ENCODE results near the gene HEXIM2. TPM values are rescaled to one million over a fixed set of nuclear protein-coding genes. Genes with fewer than 3 reads are reported as not detected.
A peak's percentile ranks its signal among the peaks of the same experiment; 100 is the strongest.

HEXIM2 gene
- total RNA-seq, 3 donors from 2014 or later (not counting 1 experiment from before 2014, with no cell fraction given), result 4.1 to 5.3 (median 4.5) TPM

DNA sequence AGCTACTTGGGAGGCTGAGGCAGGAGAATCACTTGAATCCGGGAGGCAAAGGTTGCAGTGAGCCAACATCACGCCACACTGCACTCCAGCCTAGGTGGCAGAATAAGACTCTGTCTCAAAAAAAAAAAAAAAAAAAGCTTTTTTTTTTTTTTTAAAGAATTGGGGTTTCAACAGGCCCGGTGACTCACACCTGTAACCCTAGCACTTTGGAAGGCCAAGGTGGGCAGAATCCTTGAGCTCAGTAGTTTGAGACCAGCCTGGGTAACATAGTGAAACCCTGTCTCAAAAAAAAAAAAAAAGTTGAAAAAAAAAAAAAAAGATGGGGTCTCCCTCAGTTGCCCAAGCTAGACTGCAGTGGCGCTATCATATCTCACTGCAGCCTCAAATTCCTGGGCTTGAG is 6.6 kb upstream of the HEXIM2 start:
- H3K27me3 ChIP-seq (ENCODE audit: control insufficient read depth, insufficient read depth, low read length), result no peaks in the 10 kb centered on the region
- ATAC-seq, result peak in 1 of 3 donors; percentile 8
- Mint-ChIP-seq H3K4me1 (peaks cover 27 to 34% of the 10 kb centered on the region in 2 donors), H3K36me3 (no peaks in the 10 kb centered on the region), H3K9me3 (no peaks in the 10 kb centered on the region), H3K27me3 (ENCODE audit: low read depth in 2 of 2) (no peaks in the 10 kb centered on the region), H3K27ac (no peak overlapping the region), H3K4me3 (no peak overlapping the region)
- H3K4me1 ChIP-seq (ENCODE audit: control insufficient read depth, insufficient read depth, low read length), result peaks cover 19% of the 10 kb centered on the region
- peak in 1 of 2 donors; percentile 31 for DNase-seq
- intact Hi-C loops (cut with micrococcal nuclease), result no loop called here
- TF ChIP-seq, protein P1, sequence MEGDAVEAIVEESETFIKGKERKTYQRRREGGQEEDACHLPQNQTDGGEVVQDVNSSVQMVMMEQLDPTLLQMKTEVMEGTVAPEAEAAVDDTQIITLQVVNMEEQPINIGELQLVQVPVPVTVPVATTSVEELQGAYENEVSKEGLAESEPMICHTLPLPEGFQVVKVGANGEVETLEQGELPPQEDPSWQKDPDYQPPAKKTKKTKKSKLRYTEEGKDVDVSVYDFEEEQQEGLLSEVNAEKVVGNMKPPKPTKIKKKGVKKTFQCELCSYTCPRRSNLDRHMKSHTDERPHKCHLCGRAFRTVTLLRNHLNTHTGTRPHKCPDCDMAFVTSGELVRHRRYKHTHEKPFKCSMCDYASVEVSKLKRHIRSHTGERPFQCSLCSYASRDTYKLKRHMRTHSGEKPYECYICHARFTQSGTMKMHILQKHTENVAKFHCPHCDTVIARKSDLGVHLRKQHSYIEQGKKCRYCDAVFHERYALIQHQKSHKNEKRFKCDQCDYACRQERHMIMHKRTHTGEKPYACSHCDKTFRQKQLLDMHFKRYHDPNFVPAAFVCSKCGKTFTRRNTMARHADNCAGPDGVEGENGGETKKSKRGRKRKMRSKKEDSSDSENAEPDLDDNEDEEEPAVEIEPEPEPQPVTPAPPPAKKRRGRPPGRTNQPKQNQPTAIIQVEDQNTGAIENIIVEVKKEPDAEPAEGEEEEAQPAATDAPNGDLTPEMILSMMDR (IDR thresholded peaks at IDR 0.05), result no peak
- H3K27ac ChIP-seq (ENCODE audit: low read length), result no peak overlapping the region
- H3K4me3 ChIP-seq (ENCODE audit: low read length), result no peak overlapping the region
- no peaks in the 10 kb centered on the region for H3K9me3 ChIP-seq (ENCODE audit: control insufficient read depth, insufficient read depth, low read length)
- WGBS (ENCODE audit: insufficient coverage), result 80% methylated on average over 2 of the region's 4 CpGs
- peaks cover 3% of the 10 kb centered on the region for H3K36me3 ChIP-seq (ENCODE audit: control insufficient read depth, insufficient read depth, low read length)

DNA sequence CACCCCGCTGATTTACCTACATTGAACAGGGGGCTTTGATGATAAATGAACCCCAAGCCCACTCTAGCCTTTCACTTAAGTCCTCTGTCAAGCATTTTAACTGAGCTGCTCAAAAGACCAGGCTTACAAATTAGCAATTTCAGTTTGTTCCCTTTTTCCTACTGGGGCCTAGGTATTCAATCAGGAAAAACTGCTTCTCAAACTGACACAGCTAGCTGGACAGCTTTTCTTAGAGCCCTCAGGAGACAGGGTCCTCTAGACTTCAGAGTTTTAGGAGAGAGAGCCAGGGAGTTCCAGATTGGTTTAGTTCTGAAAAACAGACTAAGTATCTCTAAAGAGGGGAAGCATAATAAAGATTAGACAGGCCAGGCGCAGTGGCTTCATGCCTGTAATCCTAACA is 6.2 kb upstream of the HEXIM2 start:
- 97% methylated on average over 2 of the region's 2 CpGs for WGBS (ENCODE audit: insufficient coverage)
- DNase-seq, result no peak
- H3K4me1 Mint-ChIP-seq, result peaks cover 30 to 37% of the 10 kb centered on the region in 2 donors

GRCh38 chr17:45156242-45156641 is 5.4 kb upstream of the HEXIM2 start:
- Mint-ChIP-seq H3K27me3 (ENCODE audit: low read depth in 2 of 2) (no peaks in the 10 kb centered on the region), H3K4me1 (peaks cover 25 to 34% of the 10 kb centered on the region in 2 donors), H3K36me3 (no peaks in the 10 kb centered on the region), H3K4me3 (no peak overlapping the region), H3K9me3 (no peaks in the 10 kb centered on the region), H3K27ac (no peak overlapping the region)
- Histone ChIP-seq H3K36me3 (ENCODE audit: control insufficient read depth, insufficient read depth, low read length) (peaks cover 3% of the 10 kb centered on the region), H3K4me1 (ENCODE audit: control insufficient read depth, insufficient read depth, low read length) (peaks cover 16% of the 10 kb centered on the region), H3K27me3 (ENCODE audit: control insufficient read depth, insufficient read depth, low read length) (no peaks in the 10 kb centered on the region), H3K4me3 (ENCODE audit: low read length) (no peak overlapping the region), H3K9me3 (ENCODE audit: control insufficient read depth, insufficient read depth, low read length) (no peaks in the 10 kb centered on the region), H3K27ac (ENCODE audit: low read length) (no peak overlapping the region)
- ATAC-seq (no peak), DNase-seq (no peak)
- no CpG with 5 or more reads among the region's 3 CpGs for WGBS (ENCODE audit: insufficient coverage)
- TF ChIP-seq, protein P1 (IDR thresholded peaks at IDR 0.05), result no peak
- intact Hi-C loops (cut with micrococcal nuclease), result no loop called here

More for the DNA sequence above, 6.2 kb upstream of the HEXIM2 start:
- no peak for ATAC-seq
- TF ChIP-seq, protein P1 (IDR thresholded peaks at IDR 0.05), result no peak
- peaks cover 16% of the 10 kb centered on the region for H3K4me1 ChIP-seq (ENCODE audit: control insufficient read depth, insufficient read depth, low read length)
- H3K27me3 ChIP-seq (ENCODE audit: control insufficient read depth, insufficient read depth, low read length), result no peaks in the 10 kb centered on the region
- no peak overlapping the region for H3K4me3 ChIP-seq (ENCODE audit: low read length)
- Mint-ChIP-seq H3K36me3 (no peaks in the 10 kb centered on the region), H3K9me3 (no peaks in the 10 kb centered on the region), H3K27ac (no peak overlapping the region), H3K4me3 (no peak overlapping the region), H3K27me3 (ENCODE audit: low read depth in 2 of 2) (no peaks in the 10 kb centered on the region)
- no peaks in the 10 kb centered on the region for H3K9me3 ChIP-seq (ENCODE audit: control insufficient read depth, insufficient read depth, low read length)
- H3K27ac ChIP-seq (ENCODE audit: low read length), result no peak overlapping the region
- intact Hi-C loops (cut with micrococcal nuclease), result no loop called here
- peaks cover 3% of the 10 kb centered on the region for H3K36me3 ChIP-seq (ENCODE audit: control insufficient read depth, insufficient read depth, low read length)
